GM23248 (cell line): ENCODE measurements around the gene ANKRD11. TPM values are rescaled to one million over a fixed set of nuclear protein-coding genes. Genes with fewer than 3 reads are reported as not detected.

Experiments used
- DNase-seq: peaks from one replicate; pipeline ENCODE4 v3.0.0-alpha.2; 2015
- H2AFZ ChIP-seq: fragments of 200-600 bp; sonication (generic); 2 replicates; pipeline ENCODE4 v1.6.1; 2016; ENCODE audit warnings: antibody characterized with exemption
- H3F3A ChIP-seq: fragments of 200-600 bp; sonication (generic); 2 replicates; pipeline ENCODE4 v1.6.1; 2016; ENCODE audit warnings: mild to moderate bottlenecking, antibody characterized with exemption, mixed run types; ENCODE audit not compliant: insufficient read depth
- H3K27ac ChIP-seq: fragments of 200-600 bp; sonication (generic); 2 replicates; pipeline ENCODE4 v1.5.1; 2016; ENCODE audit warnings: mild to moderate bottlenecking
- H3K27me3 ChIP-seq: fragments of 200-600 bp; sonication (generic); replicated peaks from 2 replicates; pipeline ENCODE4 v1.6.1; 2016; ENCODE audit warnings: mild to moderate bottlenecking; ENCODE audit not compliant: insufficient read depth
- H3K36me3 ChIP-seq: fragments of 200-600 bp; sonication (generic); 2 replicates; pipeline ENCODE4 v1.6.1; 2016; ENCODE audit warnings: low read depth, mild to moderate bottlenecking
- H3K4me1 ChIP-seq: fragments of 200-600 bp; sonication (generic); 2 replicates; pipeline ENCODE4 v1.6.1; 2016; ENCODE audit warnings: mild to moderate bottlenecking; ENCODE audit not compliant: insufficient read depth
- H3K4me2 ChIP-seq: fragments of 200-600 bp; sonication (generic); one replicate; pipeline ENCODE4 v1.6.1; 2016; ENCODE audit warnings: mild to moderate bottlenecking; ENCODE audit not compliant: unreplicated experiment
- H3K4me3 ChIP-seq: fragments of 200-600 bp; sonication (generic); 2 replicates; pipeline ENCODE4 v1.5.1; 2016; ENCODE audit warnings: mild to moderate bottlenecking
- H3K79me2 ChIP-seq: fragments of 200-600 bp; sonication (generic); 2 replicates; pipeline ENCODE4 v1.6.1; 2016; ENCODE audit warnings: mild to moderate bottlenecking; ENCODE audit not compliant: insufficient read depth
- H3K9ac ChIP-seq: fragments of 200-600 bp; sonication (generic); 2 replicates; pipeline ENCODE4 v1.6.1; 2016; ENCODE audit warnings: mild to moderate bottlenecking
- H3K9me2 ChIP-seq: fragments of 200-600 bp; sonication (generic); 2 replicates; pipeline ENCODE4 v1.6.1; 2016; ENCODE audit warnings: mixed run types, mild to moderate bottlenecking, moderate library complexity; ENCODE audit not compliant: insufficient read depth
- H3K9me3 ChIP-seq: fragments of 200-600 bp; sonication (generic); one replicate; pipeline ENCODE4 v1.6.1; 2017; ENCODE audit warnings: low read depth
- H4K20me1 ChIP-seq: fragments of 200-600 bp; sonication (generic); 2 replicates; pipeline ENCODE4 v1.6.0; 2016; ENCODE audit not compliant: insufficient read depth
- EZH2 ChIP-seq: fragments of 200-600 bp; sonication (generic); IDR thresholded peaks from 2 replicates; pipeline ENCODE4 v1.6.1; 2018; ENCODE audit warnings: antibody characterized with exemption, mild to moderate bottlenecking; ENCODE audit not compliant: insufficient read depth, poor library complexity, severe bottlenecking
- EZH2phosphoT487 ChIP-seq: fragments of 200-600 bp; sonication (generic); IDR thresholded peaks from 2 replicates; pipeline ENCODE4 v1.6.1; 2018; ENCODE audit warnings: antibody characterized with exemption, moderate library complexity, mild to moderate bottlenecking, low read depth; ENCODE audit not compliant: insufficient read depth
- WGBS, 2 experiments: methylation state at CpG; one replicate each; pipeline ENCODE4 v1.1.6; 2015 to 2017; ENCODE audit warnings: low lambda C conversion rate in 2 of 2, low coverage in 1 of 2; ENCODE audit errors: missing lambda C conversion rate in 2 of 2; 5-methylcytosine and 5-hydroxymethylcytosine counted together
- in situ Hi-C: fragments of 300-500 bp; cut with MboI; formaldehyde crosslinking; loops from 2 replicates; pipeline ENCODE4 v1.15.0; 2020
- polyA plus RNA-seq: library from polyadenylated mRNA; unstranded; fragments of >200 nt; fragmentation: Nextera tagmentation; extraction: Ambion mirVana; gene quantifications from 2 replicates; pipeline ENCODE4 v1.2.1, GENCODE V29; 2016
- total RNA-seq: library from RNA; depleted of rRNA; stranded (reverse); fragments of >200 nt; shearing (Covaris generic); gene quantifications from 2 replicates; pipeline ENCODE4 v1.2.3, GENCODE V29; 2014

Gene ANKRD11
- total and polyA plus RNA-seq, 2 experiments from 2014 or later = 39.3 to 84.7 TPM

DNA sequence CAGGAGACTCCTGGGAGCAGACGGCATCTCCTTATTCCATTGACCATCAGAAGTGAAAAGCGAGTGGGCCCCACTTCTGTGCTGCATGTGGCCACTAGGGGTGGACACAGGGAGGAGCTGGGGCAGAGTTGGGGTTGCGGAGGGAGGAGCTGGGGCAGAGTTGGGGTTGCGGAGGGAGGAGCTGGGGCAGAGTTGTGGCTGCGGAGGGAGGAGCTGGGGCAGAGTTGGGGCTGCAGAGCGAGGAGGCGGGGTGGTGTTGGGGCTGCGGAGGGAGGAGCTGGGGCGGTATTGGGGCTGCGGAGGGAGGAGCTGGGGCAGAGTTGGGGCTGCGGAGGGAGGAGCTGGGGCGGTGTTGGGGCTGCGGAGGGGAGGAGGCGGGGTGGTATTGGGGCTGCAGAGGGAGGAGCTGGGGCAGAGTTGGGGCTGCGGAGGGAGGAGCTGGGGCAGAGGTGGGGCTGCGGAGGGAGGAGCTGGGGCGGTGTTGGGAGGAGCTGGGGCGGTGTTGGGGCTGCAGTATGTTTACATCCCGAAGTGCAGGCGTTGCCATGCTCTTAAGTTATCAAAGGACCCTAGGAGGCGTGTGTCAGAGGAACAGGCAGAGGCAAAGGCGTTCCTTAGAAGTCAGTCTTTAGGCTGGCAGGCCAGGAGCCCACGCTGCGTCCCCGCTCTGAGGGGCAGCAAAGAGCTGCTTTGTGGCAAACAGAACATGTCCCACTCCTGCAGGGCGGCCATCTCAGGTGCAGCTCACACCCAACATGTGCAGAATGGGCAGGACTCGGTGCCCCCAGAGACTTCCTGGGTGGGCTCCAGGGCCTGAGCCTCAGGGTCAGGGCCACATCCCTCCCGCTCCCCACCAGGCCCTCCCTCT is 196.9 kb downstream of the ANKRD11 start:
- Histone ChIP-seq H3K4me3 (no peak overlapping the region), H3K36me3 (no peaks in the 10 kb centered on the region), H3F3A (peaks cover 6% of the 10 kb centered on the region), H3K27me3 (no peaks in the 10 kb centered on the region), H3K4me1 (no peaks in the 10 kb centered on the region), H3K4me2 (no peak overlapping the region), H2AFZ (no peak overlapping the region), H3K27ac (no peak overlapping the region), H3K79me2 (peaks cover 95% of the 10 kb centered on the region), H3K9me2 (no peaks in the 10 kb centered on the region), H3K9ac (no peak overlapping the region), H4K20me1 (no peaks in the 10 kb centered on the region), H3K9me3 (no peaks in the 10 kb centered on the region)
- TF ChIP-seq EZH2phosphoT487 (no peak), EZH2 (no peak)
- DNase-seq = no peak
- in situ Hi-C loops = no loop called here
- WGBS, 2 experiments = 83 to 93% methylated on average over 16 to 28 of the region's 28 CpGs

DNA sequence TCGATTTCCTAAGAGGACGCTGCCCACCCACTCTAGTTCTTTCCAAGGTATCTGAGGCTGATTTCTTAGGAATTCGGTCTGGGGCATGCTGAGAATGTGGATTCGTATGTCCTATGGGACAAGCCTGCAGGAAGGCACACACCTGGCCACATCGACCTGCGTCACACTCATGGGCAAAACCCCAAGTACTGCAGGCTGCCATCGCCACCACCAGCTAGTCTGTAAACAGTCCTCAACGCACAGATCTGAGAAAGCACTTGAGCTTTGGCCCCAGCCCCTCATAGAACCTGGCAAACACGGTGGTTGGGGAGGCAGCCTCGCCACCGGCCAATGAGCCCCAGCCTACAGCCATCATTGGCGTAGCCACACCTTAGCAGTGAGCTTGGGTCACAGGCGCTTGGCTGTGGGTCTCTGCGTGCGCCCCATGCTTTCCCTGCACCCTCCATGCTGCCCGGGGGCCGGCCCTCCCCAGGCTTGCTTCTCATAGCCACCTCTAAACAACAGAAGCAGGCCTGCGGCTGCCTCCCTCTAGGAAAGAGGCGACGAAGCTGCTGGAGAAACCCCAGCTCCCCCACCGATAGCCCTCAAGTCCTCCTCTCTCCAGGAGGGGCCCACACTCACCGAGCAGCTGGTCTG is 197.8 kb downstream of the ANKRD11 start:
- no peak for DNase-seq
- no peaks in the 10 kb centered on the region for H4K20me1 ChIP-seq

DNA sequence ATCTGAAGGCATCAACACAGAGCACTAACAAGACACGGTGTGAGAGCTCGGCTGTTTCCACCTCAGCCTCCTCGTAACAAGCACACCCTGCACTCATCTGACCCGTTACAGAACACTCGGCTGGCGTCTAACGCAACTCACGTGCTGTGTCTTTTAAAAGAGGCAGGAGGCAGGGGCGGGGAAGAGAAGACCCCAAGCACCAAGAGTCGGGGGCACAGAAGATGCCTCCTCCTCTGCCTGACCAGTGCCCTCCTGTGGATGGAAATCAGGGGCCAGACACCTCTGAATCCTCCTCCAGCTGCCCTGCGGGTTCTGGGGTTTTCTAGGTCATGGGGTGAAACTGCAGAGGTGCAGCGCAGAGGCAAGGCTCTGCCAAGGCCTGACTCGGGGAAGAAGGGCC is 198.6 kb downstream of the ANKRD11 start:
- WGBS, 2 experiments = 75% methylated on average over 13 of the region's 13 CpGs
- in situ Hi-C loops = no loop called here

More for the DNA sequence above, 197.8 kb downstream of the ANKRD11 start:
- H3K27ac ChIP-seq = no peak overlapping the region
- H3K4me2 ChIP-seq = no peak overlapping the region
- H3K4me1 ChIP-seq = no peaks in the 10 kb centered on the region
- no peaks in the 10 kb centered on the region for H3K9me3 ChIP-seq
- H3K9ac ChIP-seq = no peak overlapping the region
- H3K79me2 ChIP-seq = peaks cover 95% of the 10 kb centered on the region
- 82 to 86% methylated on average over 22 of the region's 22 CpGs for WGBS, 2 experiments
- no peak overlapping the region for H2AFZ ChIP-seq
- no peaks in the 10 kb centered on the region for H3K9me2 ChIP-seq
- H3K4me3 ChIP-seq = no peak overlapping the region
- in situ Hi-C loops = no loop called here
- no peaks in the 10 kb centered on the region for H3K27me3 ChIP-seq
- peaks cover 4% of the 10 kb centered on the region for H3F3A ChIP-seq
- no peak for TF ChIP-seq EZH2
- no peak for TF ChIP-seq EZH2phosphoT487
- H3K36me3 ChIP-seq = no peaks in the 10 kb centered on the region

DNA sequence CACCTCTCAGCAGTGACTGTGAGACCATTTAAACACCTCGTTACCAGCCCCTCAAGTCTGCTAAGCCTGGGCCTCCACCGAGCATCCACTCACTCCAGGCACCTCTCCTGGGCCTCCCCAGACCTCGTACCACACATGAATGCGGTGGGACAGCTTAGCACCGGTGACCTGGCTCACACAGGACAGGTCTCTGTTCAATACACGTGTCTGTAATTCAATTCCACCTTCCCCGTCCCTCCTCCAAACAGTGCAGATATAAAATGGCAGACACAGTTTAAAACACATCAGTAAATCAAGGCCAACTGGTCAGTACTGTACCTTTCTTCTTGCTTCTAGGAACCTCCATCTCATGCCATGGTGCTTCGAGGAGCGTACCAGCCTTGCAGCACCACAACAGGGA is 199.0 kb downstream of the ANKRD11 start:
- TF ChIP-seq EZH2phosphoT487 (no peak), EZH2 (no peak)
- H3K9ac ChIP-seq = no peak overlapping the region
- no peak overlapping the region for H3K4me3 ChIP-seq
- H3K4me1 ChIP-seq = no peaks in the 10 kb centered on the region
- H3K27me3 ChIP-seq = no peaks in the 10 kb centered on the region
- no peak overlapping the region for H2AFZ ChIP-seq
- H3K4me2 ChIP-seq = no peak overlapping the region
- no peak for DNase-seq
- no peaks in the 10 kb centered on the region for H3K9me2 ChIP-seq
- no peaks in the 10 kb centered on the region for H3K9me3 ChIP-seq
- H3K36me3 ChIP-seq = 0 out of 2 replicates have a peak, but pooled peaks cover 6% of the 10 kb centered on the region
- WGBS, 2 experiments = 60 to 66% methylated on average over 9 of the region's 9 CpGs
- H3F3A ChIP-seq = peaks cover 4% of the 10 kb centered on the region
- peaks cover 95% of the 10 kb centered on the region for H3K79me2 ChIP-seq
- no peaks in the 10 kb centered on the region for H4K20me1 ChIP-seq
- in situ Hi-C loops = no loop called here
- H3K27ac ChIP-seq = no peak overlapping the region

More for the DNA sequence above, 198.6 kb downstream of the ANKRD11 start:
- peaks cover 4% of the 10 kb centered on the region for H3F3A ChIP-seq
- H4K20me1 ChIP-seq = no peaks in the 10 kb centered on the region
- H3K9me2 ChIP-seq = no peaks in the 10 kb centered on the region
- no peak overlapping the region for H3K27ac ChIP-seq
- H3K27me3 ChIP-seq = no peaks in the 10 kb centered on the region
- no peaks in the 10 kb centered on the region for H3K4me1 ChIP-seq
- no peak for TF ChIP-seq EZH2
- no peak for TF ChIP-seq EZH2phosphoT487
- peaks cover 95% of the 10 kb centered on the region for H3K79me2 ChIP-seq
- H3K9ac ChIP-seq = no peak overlapping the region
- no peak overlapping the region for H2AFZ ChIP-seq
- no peaks in the 10 kb centered on the region for H3K9me3 ChIP-seq
- no peak for DNase-seq
- no peak overlapping the region for H3K4me3 ChIP-seq
- 0 out of 2 replicates have a peak, but pooled peaks cover 2% of the 10 kb centered on the region for H3K36me3 ChIP-seq
- H3K4me2 ChIP-seq = no peak overlapping the region
